Erythroblast (primary cell): ENCODE results near the gene ERICH4.

Experiments used
- GATA1 ChIP-seq: IDR thresholded peaks from 2 replicates; pipeline ENCODE4 v1.6.1; 2011; ENCODE audit warnings: low read depth, mild to moderate bottlenecking, control low read depth, low read length, moderate library complexity
- POLR2A ChIP-seq: IDR thresholded peaks from 2 replicates; pipeline ENCODE4 v1.6.1; 2011; ENCODE audit warnings: mild to moderate bottlenecking, low read length

GRCh38 chr19:41435936-41436673 is 6.9 kb upstream of the ERICH4 start:
- TF ChIP-seq POLR2A (no peak), GATA1 (no peak)
